HG02763 (cell line): ENCODE data around the gene BEX5.
A peak's percentile ranks its signal among the peaks of the same experiment; 100 is the strongest.
"Not testable (repeated sequence)": the region's sequence is repeated elsewhere in the genome, so short reads cannot be mapped to it uniquely, and the experiment has no call there.

Experiments
- ATAC-seq: cut with Tn5 transposase; IDR thresholded peaks from one replicate; pipeline ENCODE4 v1.9.1; 2021; ENCODE audit warnings: mild to moderate bottlenecking, moderate library complexity; ENCODE audit not compliant: unreplicated experiment

Gene BEX5

DNA sequence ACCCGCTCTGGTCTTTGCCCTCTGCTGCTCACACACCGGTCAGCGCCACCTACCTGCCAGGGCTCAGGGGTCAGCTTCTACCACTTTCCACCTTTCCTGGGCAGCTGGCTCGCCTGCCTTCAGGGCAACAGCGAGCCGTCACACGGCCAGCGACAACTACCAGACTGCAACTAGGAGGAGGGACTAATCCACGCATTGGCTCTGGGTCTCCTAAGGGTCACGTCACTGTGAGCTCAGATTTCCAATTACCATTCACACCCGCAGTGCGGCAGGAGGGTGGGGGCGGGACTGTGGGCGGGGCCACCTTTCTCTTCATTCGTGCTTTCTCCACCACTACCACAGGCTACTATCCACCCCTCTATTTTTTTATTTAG lies at the start of gene BEX5:
Gene BEX5 (minus strand): TSS at position 172 of the 374 bp plus-strand sequence. CDS start 1,712 bp downstream, outside the sequence.
- ATAC-seq, result peak; percentile 95

DNA sequence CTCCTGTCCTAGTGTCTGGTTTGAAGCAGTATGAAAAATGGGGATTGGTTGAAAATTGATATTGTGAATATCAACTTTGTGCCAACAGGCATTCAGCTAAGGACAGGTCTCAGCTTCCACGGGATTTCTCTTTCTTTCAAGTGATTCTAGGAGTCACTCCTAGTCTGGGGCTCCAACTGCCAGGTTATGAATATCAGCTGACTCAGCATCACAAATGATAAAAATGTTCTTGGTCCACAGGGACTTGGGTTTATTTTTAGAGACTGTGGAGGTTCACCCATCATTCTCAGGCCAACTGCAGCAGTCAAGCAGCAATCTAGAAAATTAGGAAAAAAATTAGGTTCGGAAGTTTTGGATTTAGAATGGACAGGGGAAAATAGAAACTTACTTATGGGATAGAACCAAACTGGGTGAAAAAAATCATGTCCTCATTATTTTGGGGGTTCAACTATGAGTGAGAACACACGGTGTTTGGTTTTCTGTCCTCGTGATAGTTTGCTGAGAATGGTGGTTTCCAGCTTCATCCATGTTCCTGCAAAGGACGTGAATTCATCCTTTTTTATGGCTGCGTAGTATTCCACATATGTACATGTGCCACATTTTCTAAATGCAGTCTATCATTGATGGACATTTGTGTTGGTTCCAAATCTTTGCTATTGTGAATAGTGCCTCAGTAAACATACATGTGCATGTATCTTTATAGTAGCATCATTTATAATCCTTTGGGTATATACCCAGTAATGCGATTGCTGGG lies 30.4 kb upstream of the BEX5 start:
- no peak for ATAC-seq

DNA sequence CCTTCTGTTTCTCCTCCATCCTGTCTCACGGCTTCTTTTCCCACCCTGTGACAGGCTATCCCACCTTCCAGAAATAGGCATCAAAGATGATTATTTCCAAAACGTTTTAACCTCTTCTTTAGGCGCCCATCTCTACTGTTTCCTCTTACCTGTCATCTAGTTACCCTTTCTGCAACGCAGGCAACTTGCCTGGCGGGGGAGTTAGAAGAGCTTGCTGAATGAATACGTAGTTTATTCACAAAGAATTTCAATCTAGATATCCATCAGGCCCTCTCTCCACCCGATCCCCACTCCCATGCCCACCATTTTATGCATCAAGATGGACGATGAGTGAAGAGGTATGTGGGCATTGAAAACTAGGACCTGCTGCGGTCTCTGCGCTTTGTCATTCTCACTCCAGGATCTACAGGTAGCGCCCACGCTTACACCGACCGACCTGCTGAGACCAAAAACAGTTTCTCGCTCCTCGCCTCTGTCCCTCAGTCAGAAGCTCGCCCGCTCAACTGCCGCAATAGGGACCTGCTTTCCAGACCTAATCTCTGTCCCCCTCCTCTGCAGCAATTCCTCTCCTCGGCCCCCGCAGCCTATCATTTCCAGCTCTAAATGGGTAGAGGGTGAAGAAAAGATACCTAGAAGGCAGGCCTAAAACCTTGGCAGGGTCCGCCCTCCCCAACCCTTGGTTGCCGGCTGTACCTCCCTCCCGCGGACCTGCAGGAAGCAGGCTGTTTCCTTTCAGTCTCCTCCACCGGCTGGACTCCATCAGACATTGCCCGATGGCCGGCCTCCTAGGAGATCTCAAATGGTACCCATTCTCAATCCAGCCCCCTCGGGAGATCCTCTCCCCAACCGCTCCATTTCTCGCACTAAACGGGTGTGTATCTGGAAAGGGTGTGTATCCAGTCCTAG lies 624 bp downstream of the BEX5 start:
- ATAC-seq, result peak; percentile 37

DNA sequence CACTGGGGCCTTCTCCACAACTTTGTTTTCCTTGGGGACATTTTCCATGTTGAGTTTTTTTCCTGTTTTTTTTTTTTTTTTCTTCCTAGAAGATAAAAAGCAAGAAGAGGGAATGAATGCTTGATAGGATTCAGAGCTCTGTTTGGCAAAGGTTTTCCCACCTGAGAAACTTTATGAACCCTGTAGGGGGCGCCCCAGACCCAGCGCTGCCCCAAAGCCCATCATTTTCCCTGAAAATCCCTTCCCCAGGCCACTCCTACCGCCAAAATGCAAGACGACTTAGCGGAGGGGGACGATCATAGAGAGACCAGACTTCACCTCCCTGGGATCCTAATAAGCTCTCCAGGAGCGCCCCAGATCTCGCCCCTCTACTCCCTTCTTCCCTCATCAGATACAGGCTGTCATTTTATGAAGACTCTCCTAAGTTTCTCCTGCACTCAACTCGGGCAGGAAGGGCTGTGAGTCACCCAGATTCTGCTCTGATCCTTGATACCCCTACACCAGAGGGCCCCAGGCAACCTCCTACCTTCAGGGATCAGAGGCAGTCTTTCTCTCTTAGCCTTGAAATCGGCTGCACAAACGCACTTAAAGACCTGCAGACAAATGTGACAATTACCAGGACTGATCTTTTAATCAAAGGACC lies 1.4 kb downstream of the BEX5 start:
- ATAC-seq, result no peak

DNA sequence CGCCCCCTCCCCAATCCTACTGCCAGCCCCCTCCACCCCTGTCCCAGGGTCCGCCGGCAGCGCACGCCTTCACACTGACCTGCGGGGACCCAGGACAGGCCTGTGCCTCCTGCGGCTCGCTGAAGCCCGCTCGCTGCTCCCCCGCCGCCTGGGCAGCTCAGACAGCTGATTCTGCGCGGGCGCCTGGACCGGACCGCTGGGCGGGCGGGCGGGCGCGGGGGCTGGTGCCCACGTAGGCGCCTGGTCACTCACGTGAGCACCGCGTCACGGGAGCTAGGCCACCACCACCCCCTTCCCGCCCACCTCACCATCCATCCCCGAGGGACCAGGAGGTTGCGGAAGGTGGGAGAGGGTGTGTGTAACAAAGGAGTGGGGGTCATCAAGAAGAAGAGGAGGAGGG lies 13.5 kb downstream of the BEX5 start, which contains the start of gene TCEAL6:
Gene TCEAL6 (minus strand): TSS at position 208 of the 400 bp plus-strand sequence.
- ATAC-seq, result not testable (repeated sequence)

DNA sequence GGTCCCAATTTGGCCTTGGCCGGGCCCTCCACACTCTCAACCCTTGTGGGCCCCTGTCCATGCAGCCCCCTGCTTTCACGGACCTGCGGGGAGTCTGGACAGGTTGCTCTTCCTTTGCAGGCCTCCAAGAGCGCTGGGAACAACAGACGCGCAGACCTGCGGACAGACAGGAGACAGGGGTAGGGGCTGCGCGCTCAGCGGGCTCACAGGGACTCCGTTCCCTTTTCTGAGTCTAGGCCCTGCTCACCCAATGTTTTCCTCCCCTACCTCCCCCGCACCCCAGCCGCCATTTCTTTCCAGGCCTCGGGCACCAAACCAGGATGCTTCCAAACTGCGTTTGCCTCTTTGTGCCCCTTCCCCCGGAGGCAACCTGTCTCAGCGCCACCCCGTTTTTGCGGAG lies 14.1 kb downstream of the BEX5 start:
- ATAC-seq, result not testable (repeated sequence)

DNA sequence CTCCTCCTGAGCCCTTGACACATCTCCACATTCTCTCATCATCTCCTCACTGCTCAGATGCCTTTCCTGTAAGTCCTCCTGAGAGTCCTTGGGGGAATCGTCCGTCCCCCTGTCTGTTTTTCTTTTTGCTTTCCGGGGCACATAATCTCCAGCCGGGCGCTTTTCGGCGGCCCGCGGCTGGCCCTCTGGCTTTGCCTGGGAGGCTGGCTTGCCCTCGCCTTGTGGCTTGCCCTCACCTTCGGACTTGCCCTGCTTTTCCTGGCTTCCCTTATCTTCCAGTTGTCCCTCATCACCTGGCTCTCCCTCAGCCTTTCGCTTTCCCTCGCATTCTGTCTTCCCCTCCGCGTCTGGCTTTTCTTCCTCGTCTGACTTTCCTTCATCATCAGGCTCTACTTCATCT lies 14.9 kb downstream of the BEX5 start:
- ATAC-seq, result not testable (repeated sequence)

DNA sequence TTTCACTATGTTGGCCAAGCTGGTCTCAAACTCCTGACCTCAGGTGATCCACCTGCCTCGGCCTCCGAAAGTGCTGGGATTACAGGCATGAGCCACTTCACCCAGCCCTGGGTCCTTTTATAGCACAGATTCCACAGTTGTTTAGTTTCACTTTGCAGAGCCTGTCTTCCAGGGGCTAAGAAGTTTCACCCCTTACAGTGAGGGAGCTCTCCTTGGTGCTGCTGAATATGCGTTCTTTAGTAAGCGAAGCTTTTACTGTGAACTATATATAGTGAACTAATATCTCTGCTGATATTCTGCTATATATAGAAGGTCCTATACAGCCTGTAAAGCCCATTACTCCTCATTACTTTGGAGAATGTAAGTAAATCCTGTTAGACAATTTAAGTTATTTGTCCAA lies 17.7 kb downstream of the BEX5 start:
- no peak for ATAC-seq

DNA sequence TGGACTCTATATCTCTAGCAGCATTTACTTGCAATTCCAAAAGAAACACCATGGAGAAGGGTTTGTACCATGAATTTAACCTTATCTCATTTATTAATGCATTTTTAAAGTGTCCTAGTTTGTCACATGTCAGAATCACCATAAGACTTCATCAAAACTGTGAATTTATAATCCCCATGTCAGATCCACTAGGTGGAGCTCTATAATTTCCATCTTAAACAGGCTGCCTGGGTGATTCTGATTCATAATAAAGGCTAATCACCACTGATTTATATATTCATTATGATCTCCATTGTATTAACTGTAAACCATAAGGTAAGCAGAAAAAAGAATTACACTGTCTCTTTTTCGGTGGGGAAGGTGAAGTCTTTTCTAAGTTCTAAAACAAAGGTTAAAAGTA lies 26.3 kb downstream of the BEX5 start:
- ATAC-seq, result no peak

DNA sequence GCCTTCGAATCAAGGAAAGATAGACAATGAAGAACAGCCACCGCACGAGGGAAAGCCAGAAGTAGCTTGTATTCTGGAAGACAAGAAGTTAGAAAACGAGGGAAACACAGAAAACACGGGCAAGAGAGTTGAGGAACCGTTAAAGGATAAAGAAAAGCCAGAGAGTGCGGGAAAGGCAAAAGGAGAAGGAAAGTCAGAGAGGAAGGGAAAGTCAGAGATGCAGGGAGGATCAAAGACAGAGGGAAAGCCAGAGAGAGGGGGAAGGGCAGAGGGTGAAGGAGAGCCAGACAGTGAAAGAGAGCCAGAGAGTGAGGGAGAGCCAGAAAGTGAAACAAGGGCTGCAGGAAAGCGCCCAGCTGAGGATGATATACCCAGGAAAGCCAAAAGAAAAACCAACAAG lies 28.9 kb downstream of the BEX5 start:
- no peak for ATAC-seq

DNA sequence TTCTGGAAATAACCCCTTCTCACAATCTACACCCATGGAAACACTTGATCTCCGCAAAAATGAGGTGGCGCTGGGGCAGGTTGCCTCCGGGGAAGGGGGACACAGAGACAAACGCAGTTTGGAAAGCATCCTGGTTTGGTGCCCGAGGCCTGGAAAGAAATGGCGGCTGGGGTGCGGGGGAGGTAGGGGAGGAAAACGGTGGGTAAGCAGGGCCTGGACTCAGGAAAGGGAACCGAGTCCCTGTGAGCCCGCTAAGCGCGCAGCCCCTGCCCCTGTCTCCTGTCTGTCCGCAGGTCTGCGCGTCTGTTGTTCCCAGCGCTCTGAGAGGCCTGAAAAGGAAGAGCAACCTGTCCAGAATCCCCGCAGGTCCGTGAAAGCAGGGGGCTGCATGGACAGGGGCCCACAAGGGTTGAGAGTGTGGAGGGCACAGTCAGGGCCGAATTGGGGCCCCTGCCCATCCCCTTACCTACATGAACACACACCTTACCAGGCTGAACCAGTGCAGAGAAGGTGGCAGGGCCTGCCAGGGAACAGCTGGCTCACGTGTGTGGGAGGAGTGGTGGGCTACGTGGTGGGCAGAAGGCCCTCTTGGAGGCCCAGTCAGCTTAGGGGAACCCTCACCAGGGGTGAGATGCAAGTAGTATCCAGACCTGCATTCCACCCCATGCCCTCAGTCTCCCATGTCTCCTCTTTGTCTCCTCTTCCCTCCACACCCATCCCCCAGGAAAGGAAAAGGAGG lies 29.5 kb downstream of the BEX5 start:
- ATAC-seq, result not testable (repeated sequence)

DNA sequence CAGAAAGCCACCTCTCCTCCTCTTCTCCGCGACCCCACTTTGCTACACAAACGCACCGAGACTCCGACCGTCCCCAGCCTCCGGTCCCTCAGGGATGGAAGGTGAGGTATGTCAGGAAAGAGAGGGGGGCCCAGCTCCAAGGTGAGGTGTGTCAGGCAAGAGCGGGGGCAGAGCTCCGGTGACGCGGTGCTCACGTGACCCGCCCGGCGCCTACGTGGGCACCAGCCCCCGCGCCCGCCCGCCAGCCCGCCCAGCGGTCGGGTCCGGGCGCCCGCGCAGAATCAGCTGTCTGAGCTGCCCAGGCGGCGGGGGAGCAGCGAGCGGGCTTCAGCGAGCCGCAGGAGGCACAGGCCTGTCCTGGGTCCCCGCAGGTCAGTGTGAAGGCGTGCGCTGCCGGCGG lies 30.3 kb downstream of the BEX5 start, which contains the start of gene TCEAL2:
Gene TCEAL2 (plus strand): TSS at position 244 of the 400 bp plus-strand sequence. CDS start 1,152 bp downstream, outside the sequence.
- ATAC-seq, result not testable (repeated sequence)

DNA sequence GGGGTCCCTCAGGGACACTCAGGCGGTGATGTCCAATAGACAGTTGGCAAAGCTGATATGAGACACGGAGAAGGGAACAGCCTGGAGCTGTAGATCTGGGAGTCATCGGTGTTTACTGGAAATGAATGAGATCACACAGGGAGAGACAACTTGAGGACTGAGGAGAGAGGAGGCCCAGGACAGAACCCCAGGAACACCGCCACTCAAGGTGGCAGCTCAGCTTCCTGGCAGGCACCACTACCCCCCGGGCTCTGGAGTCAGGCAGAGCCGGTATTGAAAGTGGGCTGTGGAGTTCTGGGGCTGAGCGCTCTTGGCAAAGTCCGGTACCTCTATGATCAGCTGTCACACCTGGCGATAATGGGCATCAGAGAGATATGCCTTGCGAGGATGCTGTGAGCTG lies 30.8 kb downstream of the BEX5 start:
- ATAC-seq, result not testable (repeated sequence)

DNA sequence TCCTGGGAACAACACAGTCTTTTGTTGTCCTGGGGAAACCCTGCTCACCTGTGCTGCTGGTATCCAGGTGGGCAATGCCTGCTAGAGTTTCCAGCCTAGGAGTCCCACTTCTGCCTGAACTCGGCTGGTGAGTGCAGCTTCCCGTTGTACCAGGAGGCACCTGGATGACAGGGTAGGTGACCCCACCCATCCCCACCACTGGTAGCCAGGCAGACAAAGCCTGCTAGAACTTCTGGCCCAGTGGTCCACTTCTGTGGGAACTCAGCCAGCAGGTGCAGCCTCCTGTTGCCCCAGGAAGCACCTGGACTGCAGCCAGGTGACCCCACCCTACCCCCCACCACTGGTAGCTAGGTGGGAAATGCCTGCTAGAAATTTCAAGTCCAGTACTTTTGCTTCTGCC lies 40.0 kb downstream of the BEX5 start:
- no peak for ATAC-seq

DNA sequence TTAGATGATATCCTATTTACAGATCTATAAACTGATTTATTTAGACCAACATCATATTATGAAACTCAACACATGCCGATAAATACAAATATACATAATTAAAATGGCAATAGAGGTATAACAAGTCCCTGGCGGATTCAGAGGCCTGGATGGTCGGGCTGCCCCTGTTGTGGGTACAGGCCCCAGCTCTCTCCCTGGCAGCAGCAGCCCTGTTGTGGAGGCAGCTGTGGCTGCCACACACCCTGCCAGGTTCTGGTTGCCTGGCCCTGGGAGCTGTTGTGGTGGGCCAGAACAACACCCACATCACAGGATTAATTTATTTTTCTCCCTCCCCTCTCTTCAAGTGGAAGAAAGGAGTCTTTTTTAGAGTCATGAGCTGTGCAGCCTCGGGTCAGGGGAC lies 42.4 kb downstream of the BEX5 start:
- no peak for ATAC-seq
